CD1c-positive myeloid dendritic cell (primary cell): ENCODE measurements around the gene NADK.
"Not testable (repeated sequence)": the region's sequence is repeated elsewhere in the genome, so short reads cannot be mapped to it uniquely, and the experiment has no call there.

Experiments used
- DNase-seq: peaks from one replicate; pipeline ENCODE4 v3.0.0-alpha.2; 2016; ENCODE audit errors: extremely low spot score

The NADK gene

GRCh38 chr1:1746566-1746909 is 31.7 kb downstream of the NADK start:
- not testable (repeated sequence) for DNase-seq

GRCh38 chr1:1745651-1746565 is 32.4 kb downstream of the NADK start:
- peak; percentile 78 for DNase-seq

- DNase-seq, result not testable (repeated sequence)
Observed at GRCh38 chr1:1742529-1742928, 35.7 kb downstream of the NADK start.

GRCh38 chr1:1741013-1741412 is 37.3 kb downstream of the NADK start:
- DNase-seq, result peak; percentile 79

GRCh38 chr1:1738799-1739337 is 39.4 kb downstream of the NADK start:
- DNase-seq, result not testable (repeated sequence)

- not testable (repeated sequence) for DNase-seq
Observed at GRCh38 chr1:1737675-1738590, 40.3 kb downstream of the NADK start.

GRCh38 chr1:1732381-1732780 is 45.9 kb downstream of the NADK start:
- DNase-seq, result no peak

- DNase-seq, result no peak
Observed at GRCh38 chr1:1730870-1731269, 47.4 kb downstream of the NADK start.

GRCh38 chr1:1730230-1730629 is 48.0 kb downstream of the NADK start:
- DNase-seq, result not testable (repeated sequence)

GRCh38 chr1:1729116-1729816 is 49.0 kb downstream of the NADK start:
- not testable (repeated sequence) for DNase-seq

- peak; percentile 1 for DNase-seq
Observed at GRCh38 chr1:1728308-1729005, 49.8 kb downstream of the NADK start.

GRCh38 chr1:1727131-1727651 is 51.1 kb downstream of the NADK start:
- not testable (repeated sequence) for DNase-seq

GRCh38 chr1:1726088-1726487 is 52.2 kb downstream of the NADK start:
- not testable (repeated sequence) for DNase-seq

- DNase-seq, result peak; percentile 100
Observed at GRCh38 chr1:1724035-1724864, 54.0 kb downstream of the NADK start, which contains the start of gene CDK11A. CDK11A (minus strand) TSS chr1:1724357; CDS start chr1:1722818, 1,539 bp downstream.

GRCh38 chr1:1721201-1721600 is 57.1 kb downstream of the NADK start:
- no peak for DNase-seq

GRCh38 chr1:1715109-1715883 is 63.0 kb downstream of the NADK start:
- not testable (repeated sequence) for DNase-seq

GRCh38 chr1:1707897-1708296 is 70.4 kb downstream of the NADK start:
- not testable (repeated sequence) for DNase-seq

- DNase-seq, result not testable (repeated sequence)
Observed at GRCh38 chr1:1707241-1707640, 71.0 kb downstream of the NADK start.

GRCh38 chr1:1705623-1706022 is 72.6 kb downstream of the NADK start:
- not testable (repeated sequence) for DNase-seq
